Measurements from ENCODE around the gene MATN3. TPM values are rescaled to one million over a fixed set of nuclear protein-coding genes. Genes with fewer than 3 reads are reported as not detected.

Gene MATN3
- total RNA-seq, 1 experiment from 2014 or later, result 3.6 TPM

DNA sequence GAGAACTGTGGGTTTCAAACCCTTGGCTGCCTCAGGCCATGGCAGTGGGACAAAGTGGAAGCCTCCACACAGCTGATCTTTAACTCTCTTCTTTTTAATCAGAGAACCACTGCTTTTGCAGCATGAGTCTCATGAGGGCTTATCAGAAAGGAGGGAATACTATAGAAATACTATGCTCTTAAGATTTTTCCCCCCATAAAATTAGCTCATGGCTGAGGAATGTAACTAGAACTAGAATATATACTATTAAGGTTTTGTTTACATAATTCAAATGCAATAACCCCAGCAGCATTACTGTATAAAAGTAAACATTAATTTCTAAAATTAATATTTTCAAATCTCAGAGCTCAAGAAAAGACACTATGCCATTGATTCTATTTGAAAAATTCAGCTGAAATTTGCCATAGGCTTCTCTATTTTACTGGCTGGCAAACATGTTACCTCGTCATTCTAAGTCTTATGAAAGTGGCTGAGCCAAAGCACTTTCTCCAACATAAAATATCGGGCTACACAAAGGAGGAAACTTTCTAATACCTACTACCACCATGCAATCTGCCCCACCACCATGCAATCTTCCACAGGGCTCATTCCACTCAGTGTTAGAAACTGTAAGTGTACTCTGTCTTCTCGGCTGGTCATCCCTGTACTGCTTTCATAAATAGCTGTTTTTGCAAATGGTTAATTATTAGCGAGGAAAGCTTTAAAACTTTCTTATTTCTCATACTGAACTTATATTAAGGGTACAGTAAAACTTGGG lies 65.1 kb downstream of the MATN3 start:
- no peaks in the 10 kb centered on the region for H3K27me3 ChIP-seq (ENCODE audit: control insufficient read depth, insufficient read depth, low read length)
- DNase-seq, result no peak
- H3K4me3 ChIP-seq (ENCODE audit: insufficient read depth, low read depth, low read length), result no peak overlapping the region
- H3K36me3 ChIP-seq (replicated peaks; ENCODE audit: control insufficient read depth, insufficient read depth, low read length), result peaks cover 2% of the 10 kb centered on the region

DNA sequence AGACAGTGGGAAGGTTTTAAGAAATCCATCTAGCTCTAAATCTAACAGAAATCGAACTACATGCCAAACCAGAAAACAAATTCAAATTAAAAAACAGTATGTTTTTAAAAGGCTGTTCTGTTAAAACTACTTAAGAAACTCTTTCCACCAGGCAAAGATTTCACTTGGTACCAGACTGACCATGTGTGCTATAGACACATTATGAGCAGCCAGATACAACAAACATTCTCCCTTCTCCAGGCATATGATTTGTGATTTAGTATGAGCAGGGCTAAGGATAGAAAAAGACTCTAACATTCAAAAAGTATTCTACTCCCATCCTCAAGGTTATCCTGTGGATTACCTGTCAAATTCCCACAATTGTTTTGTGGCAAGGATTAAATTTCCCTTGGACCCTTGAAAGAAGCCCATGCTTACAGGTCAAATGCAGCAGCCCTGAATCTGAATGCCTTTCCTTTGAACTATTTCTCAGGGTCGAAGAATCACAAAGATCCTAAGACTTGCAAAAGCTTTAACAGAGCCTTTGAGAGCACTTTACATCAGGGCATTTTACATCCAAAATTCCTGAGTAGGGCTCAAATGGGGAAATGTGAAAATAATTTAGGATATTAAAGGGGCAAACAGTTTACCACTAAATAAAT lies 68.1 kb downstream of the MATN3 start:
- Histone ChIP-seq H3K27me3 (ENCODE audit: control insufficient read depth, insufficient read depth, low read length) (no peaks in the 10 kb centered on the region), H3K4me3 (ENCODE audit: insufficient read depth, low read depth, low read length) (no peak overlapping the region), H3K36me3 (replicated peaks; ENCODE audit: control insufficient read depth, insufficient read depth, low read length) (no peaks in the 10 kb centered on the region; the same call in 1 of the 2 replicates)
- peak; percentile 21 for DNase-seq

DNA sequence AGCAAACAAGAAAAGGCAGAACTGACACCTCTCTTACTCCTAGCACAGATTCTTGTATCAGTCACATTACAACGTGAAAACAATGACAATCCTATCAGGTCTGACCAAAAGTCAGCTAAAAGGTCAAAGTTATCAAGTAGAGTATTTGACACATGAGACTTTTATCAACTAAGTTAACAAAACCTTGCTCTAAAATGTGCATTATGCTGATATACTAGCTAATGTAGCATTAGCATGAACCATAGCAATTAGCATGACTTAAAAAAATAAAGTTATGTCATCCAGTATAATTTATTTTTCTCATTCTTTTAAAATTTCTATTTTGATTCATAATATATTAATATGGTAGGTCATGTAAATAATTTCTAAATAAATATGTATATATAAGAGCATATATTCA lies 69.3 kb downstream of the MATN3 start:
- no peak overlapping the region for H3K4me3 ChIP-seq (ENCODE audit: insufficient read depth, low read depth, low read length)
- DNase-seq, result no peak
- H3K36me3 ChIP-seq (replicated peaks; ENCODE audit: control insufficient read depth, insufficient read depth, low read length), result no peaks in the 10 kb centered on the region
- no peaks in the 10 kb centered on the region for H3K27me3 ChIP-seq (ENCODE audit: control insufficient read depth, insufficient read depth, low read length)

DNA sequence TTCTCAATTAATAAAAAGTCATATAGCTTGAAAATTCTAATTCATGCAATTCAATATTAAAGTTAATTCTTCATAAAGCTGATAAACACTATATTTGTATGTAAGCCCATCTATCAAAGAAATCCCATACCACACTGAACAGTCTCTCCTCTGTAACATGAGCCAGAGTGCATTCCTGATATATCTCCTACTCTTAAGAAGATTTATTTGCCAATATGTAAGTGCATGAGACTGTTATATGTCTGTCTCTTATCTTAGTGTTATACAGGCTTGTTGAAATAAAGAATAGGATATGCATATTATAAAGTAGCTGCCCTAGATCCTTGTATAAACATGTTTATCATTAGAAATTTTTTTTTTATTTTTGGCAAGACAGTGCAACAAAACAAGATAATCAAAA lies 70.3 kb downstream of the MATN3 start:
- no peak for DNase-seq
- Histone ChIP-seq H3K27me3 (ENCODE audit: control insufficient read depth, insufficient read depth, low read length) (no peaks in the 10 kb centered on the region), H3K36me3 (replicated peaks; ENCODE audit: control insufficient read depth, insufficient read depth, low read length) (no peaks in the 10 kb centered on the region; the same call in 1 of the 2 replicates), H3K4me3 (ENCODE audit: insufficient read depth, low read depth, low read length) (no peak overlapping the region)

Other genes with a start within 250 kb of the MATN3 start
- gene TTC32, start 110.7 kb downstream of the MATN3 start, total RNA-seq (2014; rRNA removed; shearing (Covaris generic)), result 5.7 and 14.9 TPM in 2 replicates
- gene WDR35, start 22.6 kb downstream of the MATN3 start, total RNA-seq (2014; rRNA removed; shearing (Covaris generic)), result 12.4 and 15.4 TPM in 2 replicates
- 94.1 and 122 TPM in 2 replicates for gene LAPTM4A, start 39.0 kb upstream of the MATN3 start, total RNA-seq (2014; rRNA removed; shearing (Covaris generic))
- gene SDC1, start 212.5 kb upstream of the MATN3 start, total RNA-seq (2014; rRNA removed; shearing (Covaris generic)), result 27.2 and 38.5 TPM in 2 replicates